HCT116 (cell line): ENCODE data around the gene SERGEF. TPM values are rescaled to one million over a fixed set of nuclear protein-coding genes. Genes with fewer than 3 reads are reported as not detected.

Experiments used
- ATAC-seq: fragments of 200-7000 bp; cut with Tn5 transposase; 2 replicates; pipeline ENCODE4 v1.9.1; 2020; ENCODE audit warnings: mild to moderate bottlenecking, moderate library complexity
- BruUV-seq: library from RNA; stranded (reverse); fragments of 400-500 nt; replicated peaks from 2 replicates; lab custom pipeline; 2021; lab: Mats Ljungman, UMichigan
- CTCF ChIA-PET: fragments of 300-600 bp; sonication (Branson Sonifier 250); formaldehyde crosslinking; loops from one replicate; lab custom pipeline; 2021; ENCODE audit warnings: antibody characterized with exemption; lab: Charles Lee
- POLR2A ChIA-PET: fragments of 300-600, 350-600 bp; sonication (Branson Sonifier 250); formaldehyde crosslinking; loops from one replicate; lab custom pipeline; 2021; ENCODE audit warnings: antibody characterized with exemption; lab: Charles Lee
- RAD21 ChIA-PET, 2 experiments: fragments of 300-600 bp; sonication (Branson Sonifier 250); formaldehyde crosslinking; loops; one replicate each; lab custom pipeline; 2023; ENCODE audit warnings: low total read pairs in 2 of 2; ENCODE audit not compliant: uncharacterized antibody in 2 of 2, unreplicated experiment in 2 of 2, low non-redundant PET in 1 of 2; lab: Charles Lee
- DNase-seq: peaks from one replicate; pipeline ENCODE4 v3.0.0-alpha.2; 2010; ENCODE audit warnings: low read depth, low spot score
- H2AFZ ChIP-seq: fragments of 200-600 bp; shearing (Covaris generic), sonication (generic); 2 replicates; pipeline ENCODE4 v1.6.1; 2017; ENCODE audit warnings: low read depth, mixed run types, mixed read lengths, antibody characterized with exemption, low read length; ENCODE audit not compliant: poor library complexity, severe bottlenecking
- H3K27ac ChIP-seq: 2 replicates; pipeline ENCODE4 v1.5.1; 2012; ENCODE audit warnings: low read depth, low read length
- H3K27me3 ChIP-seq: fragments of 200-600 bp; sonication (generic); 2 replicates; pipeline ENCODE4 v1.6.1; 2016; ENCODE audit warnings: mixed run types, low read length, mixed read lengths; ENCODE audit not compliant: insufficient read depth
- H3K36me3 ChIP-seq, 2 experiments: fragments of 200-500 bp in 1 of 2; fragments of 200-600 bp in 1 of 2; sonication (Bioruptor generic) in 1 of 2; sonication (generic) in 1 of 2; 2 replicates each; pipeline versions ENCODE4 v1.5.1 to v1.6.1; 2014 to 2016; ENCODE audit warnings: low read length in 2 of 2, inconsistent platforms in 1 of 2, mixed read lengths in 1 of 2, mixed run types in 1 of 2; ENCODE audit not compliant: insufficient read depth in 2 of 2, control insufficient read depth in 1 of 2
- H3K4me1 ChIP-seq, 2 experiments: fragments of 200-600 bp in 1 of 2; sonication (generic) in 1 of 2; 2 replicates each; pipeline versions ENCODE4 v1.5.1 to v1.6.1; 2012 to 2017; ENCODE audit warnings: low read length in 2 of 2, inconsistent platforms in 1 of 2, mild to moderate bottlenecking in 1 of 2, mixed read lengths in 1 of 2, mixed run types in 1 of 2, moderate library complexity in 1 of 2; ENCODE audit not compliant: insufficient read depth in 2 of 2, control insufficient read depth in 1 of 2
- H3K4me2 ChIP-seq: fragments of 200-600 bp; sonication (generic); 2 replicates; pipeline ENCODE4 v1.6.1; 2017; ENCODE audit warnings: mixed run types, low read length, mixed read lengths
- H3K4me3 ChIP-seq, 2 experiments: fragments of 200-600 bp in 1 of 2; sonication (generic) in 1 of 2; replicated peaks in 1 of 2; 2 replicates each; pipeline ENCODE4 v1.5.1; 2011 to 2016; ENCODE audit warnings: low read length in 2 of 2, control low read depth in 1 of 2, low read depth in 1 of 2, mild to moderate bottlenecking in 1 of 2, mixed read lengths in 1 of 2, mixed run types in 1 of 2
- H3K79me2 ChIP-seq: fragments of 200-600 bp; sonication (generic); 2 replicates; pipeline ENCODE4 v1.6.1; 2017; ENCODE audit warnings: mild to moderate bottlenecking, mixed run types, low read length, moderate library complexity, mixed read lengths; ENCODE audit not compliant: insufficient read depth
- H3K9ac ChIP-seq: fragments of 200-600 bp; sonication (generic); 2 replicates; pipeline ENCODE4 v1.6.1; 2016; ENCODE audit warnings: low read length, mixed read lengths
- H3K9me2 ChIP-seq: fragments of 200-600 bp; sonication (generic), shearing (Covaris generic); 2 replicates; pipeline ENCODE4 v1.6.1; 2017; ENCODE audit warnings: mixed run types, mild to moderate bottlenecking, moderate library complexity; ENCODE audit not compliant: insufficient read depth
- H3K9me3 ChIP-seq, 2 experiments: fragments of 200-500 bp in 1 of 2; fragments of 200-600 bp in 1 of 2; sonication (Bioruptor generic) in 1 of 2; sonication (generic) in 1 of 2; 2 replicates each; pipeline ENCODE4 v1.6.1; 2014 to 2017; ENCODE audit warnings: low read length in 2 of 2, mixed read lengths in 2 of 2, inconsistent platforms in 1 of 2, low read depth in 1 of 2, mild to moderate bottlenecking in 1 of 2, mixed run types in 1 of 2, moderate library complexity in 1 of 2; ENCODE audit not compliant: control insufficient read depth in 1 of 2, insufficient read depth in 1 of 2
- H4K20me1 ChIP-seq: fragments of 200-600 bp; sonication (generic), shearing (Covaris generic); 2 replicates; pipeline ENCODE4 v1.6.1; 2017; ENCODE audit warnings: mixed run types, mild to moderate bottlenecking, moderate library complexity; ENCODE audit not compliant: insufficient read depth
- EGR1 ChIP-seq: IDR thresholded peaks from 2 replicates; pipeline ENCODE4 v1.6.1; 2012; ENCODE audit warnings: low read depth
- ELF1 ChIP-seq: IDR thresholded peaks from 2 replicates; pipeline ENCODE4 v1.6.1; 2012; ENCODE audit warnings: low read depth, borderline replicate concordance
- EZH2 ChIP-seq: fragments of 200-600 bp; sonication (generic); IDR thresholded peaks from 2 replicates; pipeline ENCODE4 v1.6.1; 2017; ENCODE audit warnings: antibody characterized with exemption, mixed run types
- EZH2phosphoT487 ChIP-seq: fragments of 200-600 bp; IDR thresholded peaks from 2 replicates; pipeline ENCODE4 v1.6.1; 2018; ENCODE audit warnings: antibody characterized with exemption, borderline replicate concordance
- JUND ChIP-seq: IDR thresholded peaks from 2 replicates; pipeline ENCODE4 v1.6.1; 2012
- POLR2A ChIP-seq: IDR thresholded peaks from 2 replicates; pipeline ENCODE4 v1.7.0; 2011; ENCODE audit warnings: borderline replicate concordance; ENCODE audit not compliant: insufficient read depth, insufficient read length; ENCODE audit errors: extremely low read depth
- POLR2AphosphoS5 ChIP-seq: IDR thresholded peaks from 2 replicates; pipeline ENCODE4 v1.6.1; 2011; ENCODE audit warnings: mild to moderate bottlenecking, low read depth, low read length, moderate library complexity
- SIN3A ChIP-seq: IDR thresholded peaks from 2 replicates; pipeline ENCODE4 v1.6.1; 2012; ENCODE audit warnings: low read depth
- SP1 ChIP-seq: IDR thresholded peaks from 2 replicates; pipeline ENCODE4 v1.6.1; 2012; ENCODE audit warnings: low read depth
- SRF ChIP-seq: IDR thresholded peaks from 2 replicates; pipeline ENCODE4 v1.6.1; 2012; ENCODE audit warnings: low read depth
- TCF7L2 ChIP-seq: IDR thresholded peaks from 2 replicates; pipeline ENCODE4 v1.7.0; 2011; ENCODE audit warnings: borderline replicate concordance, inconsistent platforms; ENCODE audit not compliant: insufficient read depth, insufficient read length; ENCODE audit errors: extremely low read depth
- ZNF274 ChIP-seq: fragments of 200-500 bp; sonication (Bioruptor generic); IDR thresholded peaks from 2 replicates; pipeline ENCODE4 v1.6.1; 2014; ENCODE audit warnings: mild to moderate bottlenecking, low read depth, low read length, inconsistent platforms
- intact Hi-C: fragments of 100-400 bp; cut with micrococcal nuclease; formaldehyde crosslinking; loops from 2 replicates; pipeline ENCODE4 v1.10.0; 2022
- total RNA-seq: library from RNA; stranded (reverse); gene quantifications from one replicate; pipeline ENCODE4 v1.2.1, GENCODE V29; 2021; ENCODE audit not compliant: unreplicated experiment
- TF ChIP-seq, protein P1 (sequence below): IDR thresholded peaks from 2 replicates; pipeline ENCODE4 v1.6.1; 2012
- TF ChIP-seq, protein P2 (sequence below): IDR thresholded peaks from 2 replicates; pipeline ENCODE4 v1.6.1; 2011; ENCODE audit warnings: mild to moderate bottlenecking, low read length, moderate library complexity; ENCODE audit not compliant: insufficient replicate concordance; ENCODE audit errors: extremely low read depth
- TF ChIP-seq, protein P3 (sequence below): IDR thresholded peaks from 2 replicates; pipeline ENCODE4 v1.6.1; 2012
- TF ChIP-seq, protein P4 (sequence below): IDR thresholded peaks from 2 replicates; pipeline ENCODE4 v1.6.1; 2012; ENCODE audit warnings: low read depth
- TF ChIP-seq, protein P5 (sequence below), 3 experiments: fragments of 200-600 bp in 1 of 3; sonication (generic) in 1 of 3; IDR thresholded peaks in 2 of 3; conservative IDR thresholded peaks in 1 of 3; 2 replicates each; pipeline ENCODE4 v1.5.1; 2012 to 2017; ENCODE audit warnings: low read depth in 2 of 3, low read length in 2 of 3, antibody characterized with exemption in 1 of 3, borderline replicate concordance in 1 of 3, control low read depth in 1 of 3, mild to moderate bottlenecking in 1 of 3, mixed read lengths in 1 of 3, mixed run types in 1 of 3, moderate library complexity in 1 of 3; ENCODE audit not compliant: insufficient read depth in 1 of 3

SERGEF gene
- total RNA-seq, 1 experiment from 2014 or later: 32.8 TPM

DNA sequence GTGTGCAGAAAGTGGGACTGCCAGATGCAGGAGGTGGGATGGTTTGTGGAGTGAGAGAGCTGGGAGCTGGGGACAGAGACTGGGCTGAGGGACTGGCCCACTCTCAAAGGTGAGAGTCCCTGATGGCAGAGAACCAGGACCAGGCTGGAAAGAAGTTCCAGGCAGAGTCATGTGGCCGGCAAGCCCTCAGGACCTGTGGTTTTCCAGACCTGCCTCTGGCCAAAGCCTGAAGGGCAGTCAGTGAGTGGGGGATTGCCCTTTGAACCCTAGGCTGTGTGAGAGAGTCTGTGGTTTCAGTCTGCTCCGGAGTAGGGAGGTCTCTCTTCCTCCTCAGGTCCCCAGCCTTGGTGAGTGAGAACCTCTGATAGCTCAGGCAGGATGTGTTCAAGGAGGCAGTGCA lies 261.3 kb downstream of the SERGEF start (continued):
- TF ChIP-seq, protein P1, sequence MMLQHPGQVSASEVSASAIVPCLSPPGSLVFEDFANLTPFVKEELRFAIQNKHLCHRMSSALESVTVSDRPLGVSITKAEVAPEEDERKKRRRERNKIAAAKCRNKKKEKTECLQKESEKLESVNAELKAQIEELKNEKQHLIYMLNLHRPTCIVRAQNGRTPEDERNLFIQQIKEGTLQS: no peak
- TF ChIP-seq, protein P2, sequence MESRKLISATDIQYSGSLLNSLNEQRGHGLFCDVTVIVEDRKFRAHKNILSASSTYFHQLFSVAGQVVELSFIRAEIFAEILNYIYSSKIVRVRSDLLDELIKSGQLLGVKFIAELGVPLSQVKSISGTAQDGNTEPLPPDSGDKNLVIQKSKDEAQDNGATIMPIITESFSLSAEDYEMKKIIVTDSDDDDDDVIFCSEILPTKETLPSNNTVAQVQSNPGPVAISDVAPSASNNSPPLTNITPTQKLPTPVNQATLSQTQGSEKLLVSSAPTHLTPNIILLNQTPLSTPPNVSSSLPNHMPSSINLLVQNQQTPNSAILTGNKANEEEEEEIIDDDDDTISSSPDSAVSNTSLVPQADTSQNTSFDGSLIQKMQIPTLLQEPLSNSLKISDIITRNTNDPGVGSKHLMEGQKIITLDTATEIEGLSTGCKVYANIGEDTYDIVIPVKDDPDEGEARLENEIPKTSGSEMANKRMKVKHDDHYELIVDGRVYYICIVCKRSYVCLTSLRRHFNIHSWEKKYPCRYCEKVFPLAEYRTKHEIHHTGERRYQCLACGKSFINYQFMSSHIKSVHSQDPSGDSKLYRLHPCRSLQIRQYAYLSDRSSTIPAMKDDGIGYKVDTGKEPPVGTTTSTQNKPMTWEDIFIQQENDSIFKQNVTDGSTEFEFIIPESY: no peak
- TF ChIP-seq ELF1: no peak

DNA sequence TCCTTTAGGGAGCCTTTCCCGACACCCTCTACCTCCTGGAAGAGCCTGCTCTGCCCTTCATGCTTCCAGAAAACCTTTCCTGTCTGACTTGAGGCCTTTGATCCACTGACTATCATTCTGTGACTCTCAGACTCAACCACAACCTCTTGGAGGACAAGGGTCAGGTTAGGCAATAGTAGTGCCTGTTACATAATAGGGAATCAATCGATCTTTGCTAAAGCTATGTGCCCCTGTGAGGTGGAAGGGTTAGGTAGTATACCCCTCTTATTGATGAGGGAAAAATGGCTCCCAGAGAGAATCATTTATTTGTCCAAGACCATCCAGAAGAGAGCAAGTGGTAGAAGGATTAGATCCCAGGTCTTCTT lies 262.1 kb downstream of the SERGEF start:
- H3K4me1 ChIP-seq: no peaks in the 10 kb centered on the region
- H3K9ac ChIP-seq: no peak overlapping the region
- POLR2A ChIA-PET: no interaction called here
- H3K9me3 ChIP-seq: no peaks in the 10 kb centered on the region
- CTCF ChIA-PET: no interaction called here
- no peak for DNase-seq
- no peak overlapping the region for H3K27ac ChIP-seq
- H3K36me3 ChIP-seq: no peaks in the 10 kb centered on the region
- H3K79me2 ChIP-seq: no peaks in the 10 kb centered on the region
- H4K20me1 ChIP-seq: no peaks in the 10 kb centered on the region
- H3K4me2 ChIP-seq: no peak overlapping the region
- no peak overlapping the region for H3K4me3 ChIP-seq
- intact Hi-C loops: no loop called here
- H2AFZ ChIP-seq: no peak overlapping the region
- RAD21 ChIA-PET: no interaction called here
- peaks cover 19% of the 10 kb centered on the region; the same call in 1 of the 2 replicates for H3K27me3 ChIP-seq
- no peak for TF ChIP-seq EZH2phosphoT487
- TF ChIP-seq EZH2: no peak
- TF ChIP-seq, protein P1: no peak
- TF ChIP-seq JUND: no peak
- TF ChIP-seq POLR2A: no peak
- TF ChIP-seq SIN3A: no peak
- TF ChIP-seq SRF: no peak
- TF ChIP-seq, protein P3, sequence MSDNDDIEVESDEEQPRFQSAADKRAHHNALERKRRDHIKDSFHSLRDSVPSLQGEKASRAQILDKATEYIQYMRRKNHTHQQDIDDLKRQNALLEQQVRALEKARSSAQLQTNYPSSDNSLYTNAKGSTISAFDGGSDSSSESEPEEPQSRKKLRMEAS: no peak
- TF ChIP-seq, protein P4, sequence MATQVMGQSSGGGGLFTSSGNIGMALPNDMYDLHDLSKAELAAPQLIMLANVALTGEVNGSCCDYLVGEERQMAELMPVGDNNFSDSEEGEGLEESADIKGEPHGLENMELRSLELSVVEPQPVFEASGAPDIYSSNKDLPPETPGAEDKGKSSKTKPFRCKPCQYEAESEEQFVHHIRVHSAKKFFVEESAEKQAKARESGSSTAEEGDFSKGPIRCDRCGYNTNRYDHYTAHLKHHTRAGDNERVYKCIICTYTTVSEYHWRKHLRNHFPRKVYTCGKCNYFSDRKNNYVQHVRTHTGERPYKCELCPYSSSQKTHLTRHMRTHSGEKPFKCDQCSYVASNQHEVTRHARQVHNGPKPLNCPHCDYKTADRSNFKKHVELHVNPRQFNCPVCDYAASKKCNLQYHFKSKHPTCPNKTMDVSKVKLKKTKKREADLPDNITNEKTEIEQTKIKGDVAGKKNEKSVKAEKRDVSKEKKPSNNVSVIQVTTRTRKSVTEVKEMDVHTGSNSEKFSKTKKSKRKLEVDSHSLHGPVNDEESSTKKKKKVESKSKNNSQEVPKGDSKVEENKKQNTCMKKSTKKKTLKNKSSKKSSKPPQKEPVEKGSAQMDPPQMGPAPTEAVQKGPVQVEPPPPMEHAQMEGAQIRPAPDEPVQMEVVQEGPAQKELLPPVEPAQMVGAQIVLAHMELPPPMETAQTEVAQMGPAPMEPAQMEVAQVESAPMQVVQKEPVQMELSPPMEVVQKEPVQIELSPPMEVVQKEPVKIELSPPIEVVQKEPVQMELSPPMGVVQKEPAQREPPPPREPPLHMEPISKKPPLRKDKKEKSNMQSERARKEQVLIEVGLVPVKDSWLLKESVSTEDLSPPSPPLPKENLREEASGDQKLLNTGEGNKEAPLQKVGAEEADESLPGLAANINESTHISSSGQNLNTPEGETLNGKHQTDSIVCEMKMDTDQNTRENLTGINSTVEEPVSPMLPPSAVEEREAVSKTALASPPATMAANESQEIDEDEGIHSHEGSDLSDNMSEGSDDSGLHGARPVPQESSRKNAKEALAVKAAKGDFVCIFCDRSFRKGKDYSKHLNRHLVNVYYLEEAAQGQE: no peak
- TF ChIP-seq TCF7L2: no peak
- TF ChIP-seq, protein P5, sequence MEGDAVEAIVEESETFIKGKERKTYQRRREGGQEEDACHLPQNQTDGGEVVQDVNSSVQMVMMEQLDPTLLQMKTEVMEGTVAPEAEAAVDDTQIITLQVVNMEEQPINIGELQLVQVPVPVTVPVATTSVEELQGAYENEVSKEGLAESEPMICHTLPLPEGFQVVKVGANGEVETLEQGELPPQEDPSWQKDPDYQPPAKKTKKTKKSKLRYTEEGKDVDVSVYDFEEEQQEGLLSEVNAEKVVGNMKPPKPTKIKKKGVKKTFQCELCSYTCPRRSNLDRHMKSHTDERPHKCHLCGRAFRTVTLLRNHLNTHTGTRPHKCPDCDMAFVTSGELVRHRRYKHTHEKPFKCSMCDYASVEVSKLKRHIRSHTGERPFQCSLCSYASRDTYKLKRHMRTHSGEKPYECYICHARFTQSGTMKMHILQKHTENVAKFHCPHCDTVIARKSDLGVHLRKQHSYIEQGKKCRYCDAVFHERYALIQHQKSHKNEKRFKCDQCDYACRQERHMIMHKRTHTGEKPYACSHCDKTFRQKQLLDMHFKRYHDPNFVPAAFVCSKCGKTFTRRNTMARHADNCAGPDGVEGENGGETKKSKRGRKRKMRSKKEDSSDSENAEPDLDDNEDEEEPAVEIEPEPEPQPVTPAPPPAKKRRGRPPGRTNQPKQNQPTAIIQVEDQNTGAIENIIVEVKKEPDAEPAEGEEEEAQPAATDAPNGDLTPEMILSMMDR (IDR thresholded peaks at IDR 0.05 in 2 of 3, conservative IDR thresholded peaks at IDR 0.05 in 1 of 3; ENCODE audit: borderline replicate concordance in 1 of 3, insufficient read depth in 1 of 3, low read depth in 2 of 3, low read length in 2 of 3): no peak
- TF ChIP-seq POLR2AphosphoS5: no peak
- no peak for TF ChIP-seq SP1
- TF ChIP-seq ELF1: no peak
- no peak for TF ChIP-seq EGR1
- TF ChIP-seq ZNF274: no peak
- no TSS peak for BruUV-seq
- H3K9me2 ChIP-seq: no peaks in the 10 kb centered on the region
- no peak for ATAC-seq
